Natural killer cell treated with Interleukin-12 subunit alpha and Interleukin-12 subunit beta and Interleukin-15 and Interleukin-18, amount 100 ng/mL, for 72 hours (primary cell): ENCODE data around the gene AFF2. TPM values are rescaled to one million over a fixed set of nuclear protein-coding genes. Genes with fewer than 3 reads are reported as not detected.

Experiments used
- ATAC-seq, 2 donors: fragments of 150-1000 bp; cut with Tn5 transposase in 1 of 2; sonication (Bioruptor Pico), chemical (Tn5 transposase) in 1 of 2; 2 replicates each; pipeline ENCODE4 v1.10.0; 2021
- DNase-seq: peaks from one replicate; pipeline ENCODE4 v3.0.0; 2022; ENCODE audit warnings: low spot score
- H3K27ac Mint-ChIP-seq, 2 donors: 1 replicate in 1 of 2; 2 replicates in 1 of 2; pipeline ENCODE4 v1.8.0; 2022; ENCODE audit warnings: mixed read lengths in 2 of 2, mild to moderate bottlenecking in 1 of 2, moderate library complexity in 1 of 2
- H3K27me3 Mint-ChIP-seq, 2 donors: 1 replicate in 1 of 2; 2 replicates in 1 of 2; pipeline ENCODE4 v1.8.0; 2022; ENCODE audit warnings: mixed read lengths in 2 of 2
- H3K36me3 Mint-ChIP-seq: one replicate; pipeline ENCODE4 v1.8.0; 2022; ENCODE audit warnings: mixed read lengths
- H3K4me1 Mint-ChIP-seq, 2 donors: 1 replicate in 1 of 2; 2 replicates in 1 of 2; pipeline ENCODE4 v1.8.0; 2022; ENCODE audit warnings: low read depth in 2 of 2, mixed read lengths in 2 of 2, mild to moderate bottlenecking in 1 of 2
- H3K4me3 Mint-ChIP-seq: one replicate; pipeline ENCODE4 v1.8.0; 2022; ENCODE audit warnings: mixed read lengths
- H3K9me3 Mint-ChIP-seq: 2 replicates; pipeline ENCODE4 v1.8.0; 2022; ENCODE audit warnings: mixed read lengths
- total RNA-seq, 2 donors: library from RNA; stranded (reverse); gene quantifications; one replicate each; pipeline ENCODE4 v1.2.3, GENCODE V29; 2022

The AFF2 gene
- total RNA-seq, 2 donors from 2014 or later, result 1.5 to 5.1 TPM

- Mint-ChIP-seq H3K4me3 (no peak overlapping the region), H3K27ac (no peak overlapping the region), H3K4me1 (no peaks in the 10 kb centered on the region), H3K36me3 (no peaks in the 10 kb centered on the region), H3K27me3 (peaks cover 0 to 9% of the 10 kb centered on the region in 2 donors), H3K9me3 (no peaks in the 10 kb centered on the region)
- no peak for ATAC-seq
- DNase-seq, result no peak
Measured at GRCh38 chrX:148942754-148943153, 442.3 kb downstream of the AFF2 start.

GRCh38 chrX:148947399-148947975 is 447.1 kb downstream of the AFF2 start:
- Mint-ChIP-seq H3K36me3 (no peaks in the 10 kb centered on the region), H3K9me3 (no peaks in the 10 kb centered on the region), H3K4me1 (no peaks in the 10 kb centered on the region), H3K27ac (no peak overlapping the region), H3K4me3 (no peak overlapping the region), H3K27me3 (peaks cover 0 to 6% of the 10 kb centered on the region in 2 donors)
- DNase-seq (no peak), ATAC-seq (no peak)

GRCh38 chrX:148956352-148956751 is 455.9 kb downstream of the AFF2 start:
- ATAC-seq (no peak), DNase-seq (no peak)
- Mint-ChIP-seq H3K27ac (no peak overlapping the region), H3K4me1 (no peaks in the 10 kb centered on the region), H3K4me3 (no peak overlapping the region), H3K27me3 (peaks cover 0 to 5% of the 10 kb centered on the region in 2 donors), H3K36me3 (no peaks in the 10 kb centered on the region), H3K9me3 (no peaks in the 10 kb centered on the region)

- ATAC-seq (no peak), DNase-seq (no peak)
- H3K4me1 Mint-ChIP-seq, result no peaks in the 10 kb centered on the region
- H3K36me3 Mint-ChIP-seq, result no peaks in the 10 kb centered on the region
- H3K27me3 Mint-ChIP-seq, result peaks cover 0 to 5% of the 10 kb centered on the region in 2 donors
- no peaks in the 10 kb centered on the region for H3K9me3 Mint-ChIP-seq
- no peak overlapping the region for H3K27ac Mint-ChIP-seq
- H3K4me3 Mint-ChIP-seq, result no peak overlapping the region
Measured at GRCh38 chrX:148958901-148959300, 458.5 kb downstream of the AFF2 start.

GRCh38 chrX:148960060-148960459 is 459.6 kb downstream of the AFF2 start:
- Mint-ChIP-seq H3K4me1 (no peaks in the 10 kb centered on the region), H3K9me3 (no peaks in the 10 kb centered on the region), H3K4me3 (no peak overlapping the region), H3K27me3 (peaks cover 0 to 5% of the 10 kb centered on the region in 2 donors), H3K27ac (no peak overlapping the region), H3K36me3 (no peaks in the 10 kb centered on the region)
- ATAC-seq (no peak), DNase-seq (no peak)

- no peak for DNase-seq
- no peaks in the 10 kb centered on the region for H3K4me1 Mint-ChIP-seq
- H3K27me3 Mint-ChIP-seq, result peaks cover 0 to 5% of the 10 kb centered on the region in 2 donors
- ATAC-seq, result no peak
- H3K36me3 Mint-ChIP-seq, result no peaks in the 10 kb centered on the region
- no peaks in the 10 kb centered on the region for H3K9me3 Mint-ChIP-seq
- H3K27ac Mint-ChIP-seq, result no peak overlapping the region
- no peak overlapping the region for H3K4me3 Mint-ChIP-seq
Measured at GRCh38 chrX:148961985-148962384, 461.6 kb downstream of the AFF2 start.

GRCh38 chrX:148976571-148977400 is 476.4 kb downstream of the AFF2 start:
- no peak overlapping the region for H3K27ac Mint-ChIP-seq
- DNase-seq (no peak), ATAC-seq (no peak)
- H3K4me1 Mint-ChIP-seq, result no peaks in the 10 kb centered on the region
- peaks cover 0 to 6% of the 10 kb centered on the region in 2 donors for H3K27me3 Mint-ChIP-seq
- no peaks in the 10 kb centered on the region for H3K9me3 Mint-ChIP-seq
- no peaks in the 10 kb centered on the region for H3K36me3 Mint-ChIP-seq
- no peak overlapping the region for H3K4me3 Mint-ChIP-seq

GRCh38 chrX:148979786-148980185 is 479.4 kb downstream of the AFF2 start:
- peaks cover 0 to 4% of the 10 kb centered on the region in 2 donors for H3K4me1 Mint-ChIP-seq
- DNase-seq (no peak), ATAC-seq (no peak)
- no peaks in the 10 kb centered on the region for H3K36me3 Mint-ChIP-seq
- H3K9me3 Mint-ChIP-seq, result no peaks in the 10 kb centered on the region
- peaks cover 0 to 3% of the 10 kb centered on the region in 2 donors for H3K27me3 Mint-ChIP-seq
- no peak overlapping the region for H3K4me3 Mint-ChIP-seq
- no peak overlapping the region for H3K27ac Mint-ChIP-seq

- Mint-ChIP-seq H3K36me3 (no peaks in the 10 kb centered on the region), H3K4me1 (peaks cover 0 to 4% of the 10 kb centered on the region in 2 donors), H3K9me3 (no peaks in the 10 kb centered on the region), H3K27ac (no peak overlapping the region), H3K27me3 (no peaks in the 10 kb centered on the region), H3K4me3 (no peak overlapping the region)
- no peak for DNase-seq
- ATAC-seq, result peak in 1 of 2 donors; percentile 17
Measured at GRCh38 chrX:148984238-148984637, 483.8 kb downstream of the AFF2 start.

- Mint-ChIP-seq H3K27me3 (no peaks in the 10 kb centered on the region), H3K27ac (no peak overlapping the region), H3K36me3 (no peaks in the 10 kb centered on the region), H3K4me3 (no peak overlapping the region), H3K9me3 (no peaks in the 10 kb centered on the region), H3K4me1 (no peaks in the 10 kb centered on the region)
- no peak for DNase-seq
- ATAC-seq, result no peak
Measured at GRCh38 chrX:148991502-148991901, 491.1 kb downstream of the AFF2 start.

- ATAC-seq (peak in 1 of 2 donors; percentile 24), DNase-seq (no peak)
- no peaks in the 10 kb centered on the region for H3K36me3 Mint-ChIP-seq
- H3K27ac Mint-ChIP-seq, result no peak overlapping the region
- no peaks in the 10 kb centered on the region for H3K4me1 Mint-ChIP-seq
- no peaks in the 10 kb centered on the region for H3K9me3 Mint-ChIP-seq
- H3K27me3 Mint-ChIP-seq, result peaks cover 0 to 3% of the 10 kb centered on the region in 2 donors
- no peak overlapping the region for H3K4me3 Mint-ChIP-seq
Measured at GRCh38 chrX:148995661-148996060, 495.2 kb downstream of the AFF2 start.

- Mint-ChIP-seq H3K36me3 (no peaks in the 10 kb centered on the region), H3K4me3 (no peak overlapping the region), H3K9me3 (no peaks in the 10 kb centered on the region), H3K27me3 (peaks cover 0 to 5% of the 10 kb centered on the region in 2 donors), H3K27ac (no peak overlapping the region), H3K4me1 (no peaks in the 10 kb centered on the region)
- ATAC-seq (no peak), DNase-seq (no peak)
Measured at GRCh38 chrX:149002320-149002719, 501.9 kb downstream of the AFF2 start.

- Mint-ChIP-seq H3K4me1 (no peaks in the 10 kb centered on the region), H3K27ac (no peak overlapping the region), H3K27me3 (peaks cover 0 to 3% of the 10 kb centered on the region in 2 donors), H3K9me3 (no peaks in the 10 kb centered on the region), H3K36me3 (no peaks in the 10 kb centered on the region), H3K4me3 (no peak overlapping the region)
- no peak for DNase-seq
- ATAC-seq, result no peak
Measured at GRCh38 chrX:149003863-149004660, 503.6 kb downstream of the AFF2 start.

- H3K9me3 Mint-ChIP-seq, result no peaks in the 10 kb centered on the region
- DNase-seq, result no peak
- no peak overlapping the region for H3K4me3 Mint-ChIP-seq
- ATAC-seq, result no peak
- no peaks in the 10 kb centered on the region for H3K36me3 Mint-ChIP-seq
- H3K27me3 Mint-ChIP-seq, result peaks cover 0 to 3% of the 10 kb centered on the region in 2 donors
- no peak overlapping the region for H3K27ac Mint-ChIP-seq
- no peaks in the 10 kb centered on the region for H3K4me1 Mint-ChIP-seq
Measured at GRCh38 chrX:149004936-149005335, 504.5 kb downstream of the AFF2 start.
